GM12878 (cell line): Measurements from ENCODE around the gene LILRB4. TPM values are rescaled to one million over a fixed set of nuclear protein-coding genes. Genes with fewer than 3 reads are reported as not detected.

ENCODE experiments used
- CBX5 ChIP-seq: sonication (generic); IDR thresholded peaks from 2 replicates; pipeline ENCODE4 v1.6.1; 2016; ENCODE audit warnings: low read depth, moderate library complexity, mild to moderate bottlenecking, inconsistent platforms
- CHD1 ChIP-seq: IDR thresholded peaks from 2 replicates; pipeline ENCODE4 v1.6.1; 2012; ENCODE audit warnings: low read depth, low read length, improper control_type of control experiment
- IKZF1 ChIP-seq: fragments of 450-650 bp; conservative IDR thresholded peaks from 2 replicates; pipeline ENCODE4 v1.6.1; 2017; ENCODE audit warnings: antibody characterized with exemption, mild to moderate bottlenecking
- JUNB ChIP-seq: IDR thresholded peaks from 2 replicates; pipeline ENCODE4 v1.6.1; 2016; ENCODE audit warnings: antibody characterized with exemption, mild to moderate bottlenecking
- MYC ChIP-seq: IDR thresholded peaks from 2 replicates; pipeline ENCODE4 v1.6.1; 2011; ENCODE audit warnings: mild to moderate bottlenecking, low read length, moderate library complexity, inconsistent platforms; ENCODE audit not compliant: insufficient read depth, insufficient replicate concordance, insufficient read length, severe bottlenecking
- NFXL1 ChIP-seq: fragments of 450-650 bp; IDR thresholded peaks from 2 replicates; pipeline ENCODE4 v1.6.1; 2017; ENCODE audit warnings: antibody characterized with exemption, mild to moderate bottlenecking, borderline replicate concordance
- NR2F1 ChIP-seq: fragments of 450-650 bp; conservative IDR thresholded peaks from 2 replicates; pipeline ENCODE4 v1.6.1; 2017; ENCODE audit warnings: mild to moderate bottlenecking
- PAX5 ChIP-seq: IDR thresholded peaks from 2 replicates; pipeline ENCODE4 v1.6.1; 2011; ENCODE audit warnings: low read depth, low read length, borderline replicate concordance
- PBX3 ChIP-seq: IDR thresholded peaks from 2 replicates; pipeline ENCODE4 v1.6.1; 2011; ENCODE audit warnings: mild to moderate bottlenecking, low read depth, low read length, moderate library complexity; ENCODE audit not compliant: insufficient replicate concordance
- PRDM15 ChIP-seq: fragments of 450-650 bp; formaldehyde crosslinking; IDR thresholded peaks from 2 replicates; pipeline ENCODE4 v1.4.0; 2020; ENCODE audit warnings: mild to moderate bottlenecking, moderate library complexity
- SUPT20H ChIP-seq: IDR thresholded peaks from 2 replicates; pipeline ENCODE4 v1.6.1; 2011; ENCODE audit warnings: low read depth, mild to moderate bottlenecking, low read length, moderate library complexity, borderline replicate concordance; ENCODE audit not compliant: control insufficient read depth
- SUZ12 ChIP-seq: fragments of 200-600 bp; sonication (generic); IDR thresholded peaks from one replicate; pipeline ENCODE4 v1.6.1; 2018; ENCODE audit warnings: antibody characterized with exemption, mild to moderate bottlenecking; ENCODE audit not compliant: unreplicated experiment
- TCF7 ChIP-seq: IDR thresholded peaks from 2 replicates; pipeline ENCODE4 v1.6.1; 2014; ENCODE audit warnings: antibody characterized with exemption, borderline replicate concordance
- ZNF592 ChIP-seq: fragments of 450-650 bp; IDR thresholded peaks from 2 replicates; pipeline ENCODE4 v1.6.1; 2017; ENCODE audit warnings: mild to moderate bottlenecking, moderate library complexity
- polyA plus RNA-seq, 11 experiments: library from polyadenylated mRNA; depleted of rRNA in 4 of 11; unstranded in 6 of 11; stranded (reverse) in 5 of 11; fragments of >200 nt; fragmentation: Nextera tagmentation in 4 of 11; fragmentation: Illumina TruSeq in 1 of 11; extraction: Ambion mirVana in 4 of 11; extraction: Trizol in 1 of 11; gene quantifications; 1 replicate in 1 of 11; 2 replicates in 10 of 11; pipeline versions ENCODE4 v1.2.1 to v1.2.3, GENCODE V29; 2011 to 2016; ENCODE audit warnings: inconsistent platforms in 2 of 11, missing spikeins in 2 of 11, low read depth in 1 of 11
- total RNA-seq, 4 experiments: library from RNA; depleted of rRNA in 3 of 4; stranded (reverse); fragments of >200 nt in 3 of 4; fragmentation: Illumina TruSeq in 1 of 4; extraction: Trizol in 1 of 4; gene quantifications; 2 replicates each; pipeline versions ENCODE4 v1.2.1 to v1.2.3, GENCODE V29; 2013 to 2021
- TF ChIP-seq, protein P1 (sequence below): fragments of 450-650 bp; formaldehyde crosslinking; IDR thresholded peaks from 2 replicates; pipeline ENCODE4 v1.5.0; 2022; ENCODE audit warnings: mild to moderate bottlenecking, missing genetic modification characterization

LILRB4 gene
- total and polyA plus RNA-seq, 10 of the 15 experiments (the other 5 are each of a cell fraction or from before 2014, with no cell fraction given) = 2.0 to 39.8 (median 16.0) TPM

GRCh38 chr19:54654447-54655321 lies 8.1 kb upstream of the LILRB4 start (continued):
- TF ChIP-seq TCF7 = 0 out of 2 replicates have a peak, but pooled peaks have one; percentile 17
- TF ChIP-seq CHD1 = no peak
- no peak for TF ChIP-seq NR2F1
- no peak for TF ChIP-seq PAX5
- TF ChIP-seq, protein P1, sequence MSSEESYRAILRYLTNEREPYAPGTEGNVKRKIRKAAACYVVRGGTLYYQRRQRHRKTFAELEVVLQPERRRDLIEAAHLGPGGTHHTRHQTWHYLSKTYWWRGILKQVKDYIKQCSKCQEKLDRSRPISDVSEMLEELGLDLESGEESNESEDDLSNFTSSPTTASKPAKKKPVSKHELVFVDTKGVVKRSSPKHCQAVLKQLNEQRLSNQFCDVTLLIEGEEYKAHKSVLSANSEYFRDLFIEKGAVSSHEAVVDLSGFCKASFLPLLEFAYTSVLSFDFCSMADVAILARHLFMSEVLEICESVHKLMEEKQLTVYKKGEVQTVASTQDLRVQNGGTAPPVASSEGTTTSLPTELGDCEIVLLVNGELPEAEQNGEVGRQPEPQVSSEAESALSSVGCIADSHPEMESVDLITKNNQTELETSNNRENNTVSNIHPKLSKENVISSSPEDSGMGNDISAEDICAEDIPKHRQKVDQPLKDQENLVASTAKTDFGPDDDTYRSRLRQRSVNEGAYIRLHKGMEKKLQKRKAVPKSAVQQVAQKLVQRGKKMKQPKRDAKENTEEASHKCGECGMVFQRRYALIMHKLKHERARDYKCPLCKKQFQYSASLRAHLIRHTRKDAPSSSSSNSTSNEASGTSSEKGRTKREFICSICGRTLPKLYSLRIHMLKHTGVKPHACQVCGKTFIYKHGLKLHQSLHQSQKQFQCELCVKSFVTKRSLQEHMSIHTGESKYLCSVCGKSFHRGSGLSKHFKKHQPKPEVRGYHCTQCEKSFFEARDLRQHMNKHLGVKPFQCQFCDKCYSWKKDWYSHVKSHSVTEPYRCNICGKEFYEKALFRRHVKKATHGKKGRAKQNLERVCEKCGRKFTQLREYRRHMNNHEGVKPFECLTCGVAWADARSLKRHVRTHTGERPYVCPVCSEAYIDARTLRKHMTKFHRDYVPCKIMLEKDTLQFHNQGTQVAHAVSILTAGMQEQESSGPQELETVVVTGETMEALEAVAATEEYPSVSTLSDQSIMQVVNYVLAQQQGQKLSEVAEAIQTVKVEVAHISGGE (CRISPR knock-in tag) = no peak
- TF ChIP-seq NFXL1 = no peak
- TF ChIP-seq IKZF1 = peak; percentile 42; the same call in 1 of the 2 replicates
- no peak for TF ChIP-seq SUPT20H
- no peak for TF ChIP-seq SUZ12
- TF ChIP-seq PRDM15 (CRISPR knock-in tag) = no peak
- no peak for TF ChIP-seq MYC
- TF ChIP-seq ZNF592 = no peak
- peak; percentile 34; the same call in 1 of the 2 replicates for TF ChIP-seq JUNB
- no peak for TF ChIP-seq CBX5
- TF ChIP-seq PBX3 = no peak
